HG02571 (cell line): ENCODE measurements around the gene ADD1.

Experiments used
- ATAC-seq: cut with Tn5 transposase; IDR thresholded peaks from one replicate; pipeline ENCODE4 v1.9.1; 2021; ENCODE audit warnings: mild to moderate bottlenecking, moderate library complexity; ENCODE audit not compliant: unreplicated experiment

ADD1 gene

DNA sequence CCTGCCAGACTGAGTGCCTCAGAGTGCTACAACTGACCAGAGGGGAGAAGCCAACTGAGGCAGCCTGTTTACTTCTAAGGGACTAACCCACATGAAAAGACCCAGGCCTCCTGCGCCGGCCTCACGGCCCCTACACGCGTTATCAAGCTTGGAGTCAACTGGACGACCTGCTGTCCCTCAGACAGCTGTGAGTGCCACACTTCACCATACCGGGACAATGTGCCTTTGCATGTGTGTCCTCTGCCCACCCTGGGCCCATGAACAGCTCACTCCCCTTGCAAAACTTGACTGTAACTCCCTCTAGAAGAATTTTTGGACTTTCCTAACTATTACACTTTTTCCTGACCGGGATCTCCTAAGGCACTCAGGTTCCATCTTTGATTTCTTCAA, 117.8 kb downstream of the ADD1 start:
- no peak for ATAC-seq

GRCh38 chr4:2961811-2962441, 118.3 kb downstream of the ADD1 start:
- ATAC-seq = no peak

- ATAC-seq = peak; percentile 21
Measured at GRCh38 chr4:2962614-2963174, 119.0 kb downstream of the ADD1 start.

DNA sequence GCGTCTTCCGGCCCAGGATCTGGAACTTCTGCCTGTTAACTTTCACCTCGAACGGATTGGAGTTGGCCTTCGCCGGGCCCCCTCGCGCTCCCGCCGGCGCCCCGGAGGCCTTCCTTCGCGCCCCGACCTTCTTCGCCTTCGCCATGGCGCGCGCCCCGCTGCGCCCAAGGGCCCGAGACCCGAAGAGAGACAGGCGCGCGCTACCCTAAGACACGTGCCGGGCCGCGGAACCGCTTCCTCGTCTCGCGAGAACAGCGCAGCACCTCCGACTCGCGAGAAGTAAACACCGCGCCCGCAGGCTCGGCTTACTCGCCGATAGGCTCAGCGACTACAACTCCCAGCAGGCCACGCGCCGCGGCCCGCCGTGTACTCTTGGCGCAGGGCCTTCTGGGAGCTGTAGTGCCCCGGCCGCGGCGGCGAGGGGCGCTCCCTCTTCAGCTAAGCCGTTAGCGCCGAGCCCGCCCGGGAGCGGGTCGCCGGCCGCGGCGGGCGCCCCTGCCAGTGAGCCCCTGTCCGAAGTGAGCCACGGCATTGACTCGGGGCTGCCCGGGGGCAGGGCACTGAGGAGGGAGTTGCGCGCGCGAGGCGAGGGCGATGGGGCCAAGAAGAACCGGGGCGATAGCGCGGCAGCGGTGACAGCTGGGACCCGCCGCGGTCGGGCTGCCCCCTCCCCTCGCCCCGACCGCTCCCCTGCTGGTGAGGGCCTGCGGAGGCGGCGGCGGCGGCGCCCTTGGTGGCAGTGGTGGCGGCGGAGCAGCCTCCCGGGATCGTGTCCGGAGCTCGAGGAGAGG, 119.7 kb downstream of the ADD1 start, which contains the start of the genes GRK4 and NOP14:
GRK4 (plus strand) TSS at position 397 of the 791 bp plus-strand sequence. CDS start 500 bp downstream, outside the sequence.
NOP14 (minus strand) TSS at position 232 of the 791 bp plus-strand sequence; CDS start at position 145, 87 bp downstream.
- ATAC-seq = peak; percentile 86

- ATAC-seq = no peak
Measured at GRCh38 chr4:2963966-2964471, 120.4 kb downstream of the ADD1 start.

DNA sequence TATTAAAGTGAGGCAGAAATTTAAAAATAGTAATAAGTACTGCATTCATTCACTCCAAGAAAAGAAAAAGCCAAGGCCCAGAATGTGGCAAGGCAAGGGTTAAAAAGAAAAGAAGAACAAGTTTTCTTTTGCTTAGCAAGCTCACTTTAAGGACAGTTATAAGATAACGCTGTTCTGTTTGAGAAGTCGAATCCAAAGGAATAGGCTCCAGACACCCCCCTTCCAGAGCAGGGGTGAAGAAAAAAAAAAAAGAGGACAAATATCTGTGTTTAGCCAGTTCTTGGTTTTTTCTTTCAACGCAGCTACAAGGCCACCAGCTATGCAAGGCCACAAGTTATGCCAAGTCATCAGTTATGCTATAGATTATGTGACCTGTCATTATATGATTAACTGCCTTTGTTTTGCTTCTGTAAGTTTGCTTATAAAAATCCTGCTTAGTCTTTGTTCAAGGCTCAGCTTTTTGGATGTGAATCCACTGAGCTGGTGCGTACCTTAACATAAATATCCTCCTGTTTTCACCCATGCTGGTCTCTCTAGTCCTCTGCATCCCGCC, 121.1 kb downstream of the ADD1 start:
- ATAC-seq = no peak

DNA sequence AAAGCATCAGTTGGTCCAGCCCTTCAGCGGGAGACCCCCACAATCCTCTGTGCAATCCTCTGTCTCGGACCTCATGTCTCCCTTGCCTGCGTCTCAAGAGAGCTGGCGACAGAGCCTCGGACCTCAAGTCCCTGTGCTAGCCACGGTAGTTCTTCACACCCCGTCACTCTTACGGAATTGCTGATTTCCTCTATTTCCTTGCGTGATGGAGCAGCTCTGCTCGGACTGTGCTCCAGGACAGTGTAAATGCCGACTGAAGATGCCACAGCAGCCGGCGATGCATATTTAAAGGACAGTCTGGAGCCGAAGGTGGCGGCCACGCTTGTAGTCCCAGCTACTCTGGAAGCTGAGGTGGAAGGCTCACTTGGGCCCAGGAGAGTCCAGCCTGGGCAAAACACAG, 121.6 kb downstream of the ADD1 start:
- ATAC-seq = no peak

DNA sequence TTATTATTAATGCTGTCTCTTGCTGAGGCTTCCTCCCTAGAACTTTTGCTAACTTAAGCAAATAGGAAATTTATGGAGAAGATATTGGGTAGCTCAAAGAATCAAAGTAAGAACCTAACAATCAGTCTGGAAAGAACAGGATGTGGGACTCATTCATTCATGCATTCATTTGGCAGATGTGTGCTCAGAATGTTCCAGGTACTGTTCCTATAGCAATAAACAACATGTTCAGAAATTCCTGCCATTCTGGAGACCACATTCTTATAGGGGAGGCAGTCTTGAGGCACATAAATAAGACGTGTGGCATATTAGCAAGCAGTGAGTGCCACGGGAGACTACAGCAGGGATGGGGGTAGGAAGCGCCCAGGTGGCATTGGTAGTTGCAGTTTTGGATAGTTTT, 124.7 kb downstream of the ADD1 start:
- ATAC-seq = no peak

DNA sequence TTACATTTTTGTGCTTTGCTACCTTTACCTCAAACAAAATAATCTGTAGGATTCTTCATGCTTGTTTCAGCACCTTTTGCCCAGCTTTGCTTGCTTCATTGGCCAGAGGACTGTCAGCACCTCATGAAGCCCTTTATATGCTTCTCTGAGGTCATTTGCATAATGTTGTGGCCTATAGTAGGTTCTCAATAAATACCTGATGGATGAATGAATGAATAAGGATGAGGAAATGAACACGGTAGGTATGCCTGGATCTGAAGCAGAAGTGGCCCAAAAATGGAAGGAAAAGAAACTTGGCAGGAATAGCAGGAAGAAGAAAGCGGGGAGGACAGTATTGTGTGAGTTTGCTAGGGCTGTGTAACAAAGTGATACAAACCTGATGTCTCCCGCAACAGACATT, 127.6 kb downstream of the ADD1 start:
- ATAC-seq = no peak

GRCh38 chr4:2977211-2978088, 133.8 kb downstream of the ADD1 start:
- no peak for ATAC-seq
